Parathyroid adenoma (tissue), 2 donors: Measurements from ENCODE around the gene HBS1L.
A peak's percentile ranks its signal among the peaks of the same experiment; 100 is the strongest.

Source experiments
- H2AFZ ChIP-seq: fragments of 300-600 bp; sonication (generic); one replicate; pipeline ENCODE4 v1.7.0; 2017; ENCODE audit warnings: antibody characterized with exemption, mild to moderate bottlenecking
- H3K27ac ChIP-seq: fragments of 300-600 bp; sonication (generic); one replicate; pipeline ENCODE4 v1.7.0; 2017
- H3K27me3 ChIP-seq: fragments of 300-600 bp; sonication (generic); one replicate; pipeline ENCODE4 v1.7.0; 2017; ENCODE audit warnings: low read length; ENCODE audit not compliant: control insufficient read depth, insufficient read depth
- H3K36me3 ChIP-seq: fragments of 300-600 bp; sonication (generic); one replicate; pipeline ENCODE4 v1.7.0; 2017; ENCODE audit warnings: low read length; ENCODE audit not compliant: control insufficient read depth, insufficient read depth
- H3K4me1 ChIP-seq: fragments of 300-600 bp; sonication (generic); one replicate; pipeline ENCODE4 v1.7.0; 2017; ENCODE audit warnings: control low read depth
- H3K4me2 ChIP-seq: fragments of 300-600 bp; sonication (generic); one replicate; pipeline ENCODE4 v1.7.0; 2017; ENCODE audit warnings: low read length
- H3K4me3 ChIP-seq: fragments of 300-600 bp; sonication (generic); one replicate; pipeline ENCODE4 v1.7.0; 2017; ENCODE audit warnings: low read depth, low read length
- H3K79me2 ChIP-seq: fragments of 300-600 bp; sonication (generic); one replicate; pipeline ENCODE4 v1.7.0; 2017; ENCODE audit warnings: control low read depth
- H3K9ac ChIP-seq: fragments of 300-600 bp; sonication (generic); one replicate; pipeline ENCODE4 v1.7.0; 2017; ENCODE audit warnings: mild to moderate bottlenecking
- H3K9me3 ChIP-seq: fragments of 300-600 bp; sonication (generic); one replicate; pipeline ENCODE4 v1.7.0; 2017; ENCODE audit warnings: low read length; ENCODE audit not compliant: control insufficient read depth
- CTCF ChIP-seq: fragments of 300-600 bp; sonication (generic); IDR thresholded peaks from one replicate; pipeline ENCODE4 v1.7.0; 2017; ENCODE audit warnings: antibody characterized with exemption, mild to moderate bottlenecking
- donor health status: primary hyperparathyroidism.

Gene HBS1L

DNA sequence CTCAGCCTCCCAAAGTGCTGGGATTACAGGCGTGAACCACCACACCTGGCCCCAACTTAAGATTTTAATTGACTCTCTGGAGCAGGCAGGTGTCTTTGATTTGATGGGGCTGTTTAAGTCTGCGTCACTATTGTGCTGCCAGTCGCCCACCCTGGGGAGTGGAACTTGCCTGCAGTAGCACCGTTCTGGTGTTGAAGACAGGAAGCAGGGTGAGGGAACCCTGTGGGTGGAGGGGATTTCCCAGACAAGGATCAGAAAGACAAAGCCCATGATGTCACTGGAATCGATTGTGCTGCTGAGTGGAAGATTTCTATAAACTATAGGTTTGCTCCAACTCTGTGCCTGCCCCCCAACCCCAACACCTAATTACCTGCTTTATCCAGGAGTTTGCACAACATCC is 115.7 kb downstream of the HBS1L start:
- H3K27me3 ChIP-seq = no peaks in the 10 kb centered on the region
- no peak overlapping the region for H3K4me3 ChIP-seq
- TF ChIP-seq CTCF = no peak
- H3K4me2 ChIP-seq = peak overlapping the region; percentile 25
- no peaks in the 10 kb centered on the region for H3K36me3 ChIP-seq
- H3K4me1 ChIP-seq = peaks cover 50% of the 10 kb centered on the region
- H2AFZ ChIP-seq = peak overlapping the region; percentile 77
- no peaks in the 10 kb centered on the region for H3K9me3 ChIP-seq
- H3K27ac ChIP-seq = peak overlapping the region; percentile 36
- H3K9ac ChIP-seq = no peak overlapping the region
- no peaks in the 10 kb centered on the region for H3K79me2 ChIP-seq

- Histone ChIP-seq H3K4me1 (peaks cover 52% of the 10 kb centered on the region), H3K9ac (no peak overlapping the region), H3K9me3 (no peaks in the 10 kb centered on the region), H3K27ac (peak overlapping the region; percentile 53), H3K27me3 (no peaks in the 10 kb centered on the region), H3K36me3 (no peaks in the 10 kb centered on the region), H3K4me2 (no peak overlapping the region), H3K4me3 (no peak overlapping the region), H2AFZ (peak overlapping the region; percentile 65), H3K79me2 (no peaks in the 10 kb centered on the region)
- TF ChIP-seq CTCF = no peak
These were observed 117.2 kb downstream of the HBS1L start for GRCh38 chr6:134937426-134937825.

- Histone ChIP-seq H3K27me3 (no peaks in the 10 kb centered on the region), H3K9me3 (no peaks in the 10 kb centered on the region), H3K79me2 (no peaks in the 10 kb centered on the region), H3K27ac (peak overlapping the region; percentile 53), H3K4me1 (peaks cover 57% of the 10 kb centered on the region), H3K9ac (no peak overlapping the region), H3K4me2 (no peak overlapping the region), H3K36me3 (no peaks in the 10 kb centered on the region), H3K4me3 (peak overlapping the region; percentile 22), H2AFZ (peak overlapping the region; percentile 65)
- no peak for TF ChIP-seq CTCF
These were observed 117.7 kb downstream of the HBS1L start for GRCh38 chr6:134936931-134937330.

- Histone ChIP-seq H3K36me3 (no peaks in the 10 kb centered on the region), H3K27ac (peak overlapping the region; percentile 53), H3K4me1 (peaks cover 58% of the 10 kb centered on the region), H3K4me3 (no peak overlapping the region), H2AFZ (peak overlapping the region; percentile 13), H3K4me2 (no peak overlapping the region), H3K27me3 (no peaks in the 10 kb centered on the region), H3K9me3 (no peaks in the 10 kb centered on the region), H3K9ac (no peak overlapping the region), H3K79me2 (no peaks in the 10 kb centered on the region)
- TF ChIP-seq CTCF = no peak
These were observed 118.1 kb downstream of the HBS1L start for GRCh38 chr6:134936476-134936875.

- H3K27ac ChIP-seq = no peak overlapping the region
- TF ChIP-seq CTCF = no peak
- no peak overlapping the region for H3K4me2 ChIP-seq
- peaks cover 50% of the 10 kb centered on the region for H3K4me1 ChIP-seq
- H2AFZ ChIP-seq = no peak overlapping the region
- H3K4me3 ChIP-seq = no peak overlapping the region
- H3K79me2 ChIP-seq = no peaks in the 10 kb centered on the region
- no peaks in the 10 kb centered on the region for H3K9me3 ChIP-seq
- H3K9ac ChIP-seq = no peak overlapping the region
- no peaks in the 10 kb centered on the region for H3K27me3 ChIP-seq
- no peaks in the 10 kb centered on the region for H3K36me3 ChIP-seq
These were observed 119.7 kb downstream of the HBS1L start for GRCh38 chr6:134934793-134935485.
